GM18511 (cell line): ENCODE data around the gene THOC2.
A peak's percentile ranks its signal among the peaks of the same experiment; 100 is the strongest.
"Not testable (repeated sequence)": the region's sequence is repeated elsewhere in the genome, so short reads cannot be mapped to it uniquely, and the experiment has no call there.

Experiments used
- ATAC-seq: cut with Tn5 transposase; IDR thresholded peaks from one replicate; pipeline ENCODE4 v1.9.1; 2021; ENCODE audit warnings: mild to moderate bottlenecking, moderate library complexity; ENCODE audit not compliant: unreplicated experiment

THOC2 gene

GRCh38 chrX:123581586-123581985, 151.3 kb downstream of the THOC2 start:
- peak; percentile 81 for ATAC-seq

DNA sequence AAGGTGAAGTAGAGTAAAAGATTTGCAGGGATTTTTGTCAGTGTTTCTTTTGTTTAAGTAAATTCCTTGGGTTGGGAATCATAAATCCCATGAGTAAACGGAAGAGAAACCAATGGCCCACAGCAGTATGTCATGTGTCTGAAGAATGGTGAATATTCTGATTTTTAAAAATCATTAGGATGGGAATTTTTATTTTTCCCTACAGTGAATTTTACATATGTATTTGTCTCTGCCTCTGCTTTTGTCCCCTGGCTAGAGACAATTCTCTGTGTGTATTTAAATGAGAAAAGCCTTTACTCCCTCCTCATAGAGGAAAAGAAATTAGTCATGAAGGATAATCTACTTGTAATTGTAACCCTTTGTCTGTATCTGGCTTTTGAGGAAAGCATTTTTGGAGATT, 152.1 kb downstream of the THOC2 start:
- ATAC-seq, result no peak

DNA sequence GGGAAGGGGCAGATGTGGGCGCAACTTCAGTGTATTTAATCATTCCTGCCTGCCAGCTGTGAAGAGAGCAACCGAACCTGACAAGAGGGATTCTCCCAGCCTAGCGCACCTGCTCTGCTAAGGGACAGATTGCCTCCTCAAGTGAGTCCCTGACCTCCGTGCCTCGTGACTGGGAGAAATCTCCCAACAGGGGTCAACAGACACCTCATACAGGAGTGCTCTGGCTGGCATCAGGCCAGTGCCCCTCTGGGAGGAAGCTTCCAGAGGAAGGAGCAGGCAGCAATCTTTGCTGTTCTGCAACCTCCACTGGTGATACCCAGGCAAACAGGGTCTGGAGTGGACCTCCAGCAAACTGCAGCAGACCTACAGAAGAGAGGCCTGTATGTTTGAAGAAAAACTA, 158.8 kb downstream of the THOC2 start:
- not testable (repeated sequence) for ATAC-seq

DNA sequence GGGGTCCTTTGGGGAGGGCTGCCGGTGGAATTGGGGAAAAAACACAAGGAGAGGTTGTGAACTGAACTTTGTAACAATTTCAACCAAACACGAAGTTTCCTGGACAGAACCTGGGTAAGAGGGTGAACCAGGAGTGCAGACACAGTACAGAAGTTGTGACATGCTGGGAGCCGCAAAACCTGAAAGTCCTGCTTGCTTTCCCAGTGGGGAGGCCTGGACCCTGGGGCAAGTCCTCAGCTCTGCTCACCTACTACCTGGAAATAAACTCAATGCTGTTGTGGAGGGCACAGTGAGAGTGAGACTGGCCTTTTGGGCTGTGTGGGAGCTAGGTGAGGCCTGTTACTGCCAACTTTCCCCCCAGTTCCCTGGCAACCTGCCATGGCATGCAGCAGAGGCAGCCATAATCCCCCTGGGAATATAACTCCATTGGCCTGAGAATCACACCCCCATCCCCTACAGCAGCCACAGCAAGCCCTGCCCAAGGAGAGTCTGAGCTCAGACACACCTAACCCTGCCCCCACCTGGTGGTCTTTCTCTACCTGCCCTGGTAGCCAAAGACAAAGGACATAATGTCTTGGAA, 162.8 kb downstream of the THOC2 start:
- ATAC-seq, result no peak

- ATAC-seq, result no peak
Observed at GRCh38 chrX:123563167-123563566, 169.7 kb downstream of the THOC2 start.

GRCh38 chrX:123562342-123563146, 170.3 kb downstream of the THOC2 start:
- no peak for ATAC-seq

GRCh38 chrX:123561439-123562215, 171.2 kb downstream of the THOC2 start:
- ATAC-seq, result no peak

GRCh38 chrX:123550829-123551228, 182.0 kb downstream of the THOC2 start:
- no peak for ATAC-seq
